MCF 10A (cell line): ENCODE measurements around the gene PDE4D. TPM values are rescaled to one million over a fixed set of nuclear protein-coding genes. Genes with fewer than 3 reads are reported as not detected.

ENCODE experiments used
- BruUV-seq: library from RNA; stranded (reverse); fragments of 400-500 nt; replicated peaks from 2 replicates; lab custom pipeline; 2021; lab: Mats Ljungman, UMichigan
- CTCF ChIA-PET: fragments of 300-600 bp; sonication (Branson Sonifier 250); formaldehyde crosslinking; extraction: SDS; loops from one replicate; lab custom pipeline; 2021; ENCODE audit warnings: antibody characterized with exemption, inconsistent platforms; lab: Yijun Ruan, JAX
- POLR2A ChIA-PET: fragments of 300-600, 350-650 bp; sonication (Branson Sonifier 250); formaldehyde crosslinking; extraction: SDS; loops from one replicate; lab custom pipeline; 2020; ENCODE audit warnings: antibody characterized with exemption, inconsistent platforms; lab: Yijun Ruan, JAX
- DNase-seq: peaks from one replicate; pipeline ENCODE4 v3.0.0-alpha.2; 2018; ENCODE audit not compliant: unreplicated experiment
- H3K27ac Mint-ChIP-seq: one replicate; pipeline ENCODE4 v1.8.0; 2022; ENCODE audit warnings: mild to moderate bottlenecking, low read depth, mixed read lengths; ENCODE audit not compliant: unreplicated experiment
- H3K27me3 Mint-ChIP-seq: one replicate; pipeline ENCODE4 v1.8.0; 2022; ENCODE audit warnings: mixed read lengths; ENCODE audit not compliant: insufficient read depth, unreplicated experiment
- H3K36me3 Mint-ChIP-seq: one replicate; pipeline ENCODE4 v1.8.0; 2022; ENCODE audit warnings: mild to moderate bottlenecking, moderate library complexity, mixed read lengths; ENCODE audit not compliant: insufficient read depth, unreplicated experiment
- H3K4me1 Mint-ChIP-seq: one replicate; pipeline ENCODE4 v1.8.0; 2022; ENCODE audit warnings: mixed read lengths; ENCODE audit not compliant: insufficient read depth, unreplicated experiment
- H3K4me3 Mint-ChIP-seq: one replicate; pipeline ENCODE4 v1.8.0; 2022; ENCODE audit warnings: mild to moderate bottlenecking, moderate library complexity, mixed read lengths; ENCODE audit not compliant: unreplicated experiment
- H3K9me3 Mint-ChIP-seq: one replicate; pipeline ENCODE4 v1.8.0; 2022; ENCODE audit warnings: mixed read lengths; ENCODE audit not compliant: unreplicated experiment
- intact Hi-C: fragments of 100-400 bp; cut with micrococcal nuclease; formaldehyde crosslinking; loops from 2 replicates; pipeline ENCODE4 v1.14.1; 2022
- total RNA-seq: library from RNA; stranded (reverse); gene quantifications from 2 replicates; pipeline ENCODE4 v1.2.3, GENCODE V29; 2022
- TF ChIP-seq, protein P1 (sequence below): fragments of 200-600 bp; IDR thresholded peaks from one replicate; pipeline ENCODE4 v1.8.0; 2022; ENCODE audit warnings: antibody characterized with exemption, mild to moderate bottlenecking; ENCODE audit not compliant: unreplicated experiment

PDE4D gene
- total RNA-seq, 1 experiment from 2014 or later, result 85.0 TPM

DNA sequence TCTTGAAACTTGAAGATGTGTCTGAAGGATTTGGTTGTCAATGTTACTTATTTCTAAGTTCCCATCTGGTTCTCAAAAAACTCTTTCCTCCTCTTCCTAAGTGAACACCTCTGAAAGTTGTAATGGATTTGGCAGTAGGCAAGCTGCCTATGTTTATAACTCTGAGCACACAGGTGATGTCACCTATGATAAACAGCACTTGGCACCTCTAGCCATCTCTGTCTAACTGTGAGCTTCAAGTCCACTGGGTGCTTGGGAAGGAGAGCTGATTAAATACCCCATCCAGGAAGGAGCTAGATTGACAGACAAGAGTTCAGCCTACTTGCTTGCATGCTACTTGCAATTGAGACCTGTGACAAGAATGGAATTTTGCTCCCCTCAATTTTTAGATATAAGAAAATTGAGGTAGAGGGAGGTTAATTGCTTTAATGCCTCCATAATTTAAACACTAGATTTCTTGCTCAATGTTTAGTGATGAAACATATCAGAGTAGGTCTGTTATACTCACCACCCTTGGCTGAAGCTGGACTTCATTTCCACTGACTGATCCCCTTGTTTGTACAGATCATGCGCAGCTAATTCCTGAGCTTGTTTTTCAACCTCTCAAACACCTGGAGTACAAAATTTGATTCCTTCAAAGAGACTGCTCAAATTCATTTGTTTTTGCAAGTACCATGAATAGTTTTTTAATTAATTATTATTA, 49.9 kb downstream of the PDE4D start:
- no peak for DNase-seq
- H3K9me3 Mint-ChIP-seq, result no peaks in the 10 kb centered on the region

DNA sequence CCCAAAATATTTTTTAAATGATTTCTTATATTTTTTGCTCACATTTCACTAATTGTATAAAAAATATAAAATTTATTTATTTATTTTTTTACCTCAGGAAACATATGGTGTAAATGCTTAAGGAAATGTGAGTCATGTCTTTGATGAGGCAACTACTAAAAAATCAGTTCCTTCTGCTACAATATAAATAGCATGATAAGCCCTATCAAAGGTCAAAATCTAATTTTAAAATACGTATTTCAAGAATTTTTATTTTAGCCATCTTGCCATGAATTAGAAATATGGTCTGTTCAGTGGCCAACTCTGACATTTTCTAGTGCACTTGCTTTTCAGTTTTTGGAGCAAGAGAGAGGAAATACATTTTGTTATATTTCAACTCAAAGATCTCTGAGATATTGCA, 50.5 kb downstream of the PDE4D start:
- H3K36me3 Mint-ChIP-seq, result no peaks in the 10 kb centered on the region
- TF ChIP-seq, protein P1, sequence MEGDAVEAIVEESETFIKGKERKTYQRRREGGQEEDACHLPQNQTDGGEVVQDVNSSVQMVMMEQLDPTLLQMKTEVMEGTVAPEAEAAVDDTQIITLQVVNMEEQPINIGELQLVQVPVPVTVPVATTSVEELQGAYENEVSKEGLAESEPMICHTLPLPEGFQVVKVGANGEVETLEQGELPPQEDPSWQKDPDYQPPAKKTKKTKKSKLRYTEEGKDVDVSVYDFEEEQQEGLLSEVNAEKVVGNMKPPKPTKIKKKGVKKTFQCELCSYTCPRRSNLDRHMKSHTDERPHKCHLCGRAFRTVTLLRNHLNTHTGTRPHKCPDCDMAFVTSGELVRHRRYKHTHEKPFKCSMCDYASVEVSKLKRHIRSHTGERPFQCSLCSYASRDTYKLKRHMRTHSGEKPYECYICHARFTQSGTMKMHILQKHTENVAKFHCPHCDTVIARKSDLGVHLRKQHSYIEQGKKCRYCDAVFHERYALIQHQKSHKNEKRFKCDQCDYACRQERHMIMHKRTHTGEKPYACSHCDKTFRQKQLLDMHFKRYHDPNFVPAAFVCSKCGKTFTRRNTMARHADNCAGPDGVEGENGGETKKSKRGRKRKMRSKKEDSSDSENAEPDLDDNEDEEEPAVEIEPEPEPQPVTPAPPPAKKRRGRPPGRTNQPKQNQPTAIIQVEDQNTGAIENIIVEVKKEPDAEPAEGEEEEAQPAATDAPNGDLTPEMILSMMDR, result no peak
- CTCF ChIA-PET, result no interaction called here
- intact Hi-C loops, result no loop called here
- no peak overlapping the region for H3K27ac Mint-ChIP-seq
- no peak overlapping the region for H3K4me3 Mint-ChIP-seq
- no peaks in the 10 kb centered on the region for H3K9me3 Mint-ChIP-seq
- no peak for DNase-seq
- H3K27me3 Mint-ChIP-seq, result peaks cover 54% of the 10 kb centered on the region
- BruUV-seq, result no TSS peak
- H3K4me1 Mint-ChIP-seq, result peaks cover 5% of the 10 kb centered on the region
- POLR2A ChIA-PET, result no interaction called here

More for the DNA sequence above, 49.9 kb downstream of the PDE4D start:
- ChIA-PET POLR2A (no interaction called here), CTCF (no interaction called here)
- no peaks in the 10 kb centered on the region for H3K36me3 Mint-ChIP-seq
- H3K4me3 Mint-ChIP-seq, result no peak overlapping the region
- TF ChIP-seq, protein P1, result no peak
- no peak overlapping the region for H3K27ac Mint-ChIP-seq
- no TSS peak for BruUV-seq
- intact Hi-C loops, result no loop called here
- H3K27me3 Mint-ChIP-seq, result peaks cover 61% of the 10 kb centered on the region
- peaks cover 5% of the 10 kb centered on the region for H3K4me1 Mint-ChIP-seq

DNA sequence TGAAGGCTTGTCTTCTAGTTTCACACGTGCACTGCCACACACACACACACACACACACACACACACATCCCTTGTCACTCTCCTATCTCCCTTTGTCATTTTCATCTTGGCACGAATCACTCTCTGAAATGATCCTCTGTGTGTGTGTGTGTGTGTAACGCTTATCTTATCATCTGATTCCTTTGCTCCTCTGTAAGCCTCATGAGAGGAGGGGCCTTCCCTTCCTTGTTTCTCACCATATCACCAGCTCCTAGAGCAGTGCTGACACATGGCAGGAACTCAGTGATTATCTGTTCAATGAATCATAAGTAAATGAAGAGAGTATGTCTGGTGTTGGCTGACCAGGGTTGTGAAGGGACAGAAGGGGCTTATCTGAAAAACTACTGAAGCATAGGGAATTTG, 53.3 kb downstream of the PDE4D start:
- H3K27ac Mint-ChIP-seq, result no peak overlapping the region
- H3K9me3 Mint-ChIP-seq, result no peaks in the 10 kb centered on the region
- no peak overlapping the region for H3K4me3 Mint-ChIP-seq
- ChIA-PET POLR2A (no interaction called here), CTCF (interaction anchor here (1.9 kb wide), 1 partner anchor 29 kb away, joined by 5 read pairs; no protein-coding TSS in a partner anchor)
- DNase-seq, result no peak
- intact Hi-C loops, result no loop called here
- H3K36me3 Mint-ChIP-seq, result no peaks in the 10 kb centered on the region
- TF ChIP-seq, protein P1, result no peak
- H3K4me1 Mint-ChIP-seq, result peaks cover 5% of the 10 kb centered on the region
- no TSS peak for BruUV-seq
- peaks cover 45% of the 10 kb centered on the region for H3K27me3 Mint-ChIP-seq

DNA sequence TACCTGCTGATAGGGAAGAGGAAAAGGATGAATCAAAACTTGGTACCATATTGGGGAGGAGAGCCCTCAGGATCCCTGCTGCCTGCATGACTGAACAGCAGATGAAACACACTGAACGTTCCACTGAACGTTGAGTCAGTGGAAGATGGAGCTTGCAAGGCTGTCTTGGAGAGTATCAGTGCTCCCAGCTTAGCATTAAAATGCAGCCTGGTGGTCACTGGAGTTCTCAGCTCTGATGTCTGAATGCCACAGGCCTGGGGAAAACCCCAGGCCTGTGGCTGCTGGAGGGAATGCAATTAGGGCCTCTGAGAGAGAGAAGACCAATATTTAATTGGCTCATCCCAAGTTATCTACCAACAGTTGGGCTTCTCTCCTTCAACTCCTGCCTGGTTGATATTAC, 54.5 kb downstream of the PDE4D start:
- DNase-seq, result no peak
- TF ChIP-seq, protein P1, result no peak
- Mint-ChIP-seq H3K4me3 (no peak overlapping the region), H3K27ac (no peak overlapping the region), H3K36me3 (no peaks in the 10 kb centered on the region), H3K9me3 (no peaks in the 10 kb centered on the region), H3K27me3 (peaks cover 53% of the 10 kb centered on the region), H3K4me1 (peaks cover 5% of the 10 kb centered on the region)
- POLR2A ChIA-PET, result no interaction called here
- intact Hi-C loops, result no loop called here
- CTCF ChIA-PET, result interaction anchor here (0.8 to 1.9 kb wide), 2 partner anchors 28 to 38 kb away, joined by 3 to 5 read pairs; no protein-coding TSS in a partner anchor
- no TSS peak for BruUV-seq
